Mesenchymal stem cell (in vitro differentiated cells and primary cell): ENCODE measurements around the gene TCP11L2.

ENCODE experiments used
- DNase-seq: peaks from one replicate; pipeline ENCODE4 v3.0.0-alpha.2; 2013
- H2AFZ ChIP-seq: one replicate; pipeline ENCODE4 v1.6.1; 2013; ENCODE audit warnings: low read depth, mild to moderate bottlenecking, control low read depth, inconsistent platforms, low read length, moderate library complexity
- H2AK5ac ChIP-seq: 2 replicates; pipeline ENCODE4 v1.6.1; 2013; ENCODE audit warnings: low read length, moderate library complexity, mild to moderate bottlenecking, inconsistent platforms; ENCODE audit not compliant: severe bottlenecking
- H2BK120ac ChIP-seq: one replicate; pipeline ENCODE4 v1.6.1; 2013; ENCODE audit warnings: low read depth, mild to moderate bottlenecking, inconsistent platforms, low read length, moderate library complexity
- H2BK12ac ChIP-seq, 2 experiments: one replicate each; pipeline ENCODE4 v1.6.1; 2013; ENCODE audit warnings: inconsistent platforms in 2 of 2, low read length in 2 of 2, mild to moderate bottlenecking in 2 of 2, moderate library complexity in 2 of 2, control low read depth in 1 of 2
- H2BK15ac ChIP-seq: one replicate; pipeline ENCODE4 v1.6.1; 2013; ENCODE audit warnings: mild to moderate bottlenecking, low read depth, inconsistent platforms; ENCODE audit not compliant: poor library complexity, severe bottlenecking
- H2BK5ac ChIP-seq: 2 replicates; pipeline ENCODE4 v1.6.1; 2013; ENCODE audit warnings: low read depth, mild to moderate bottlenecking, low read length, control low read depth, inconsistent platforms; ENCODE audit not compliant: poor library complexity, severe bottlenecking
- H3K14ac ChIP-seq, 2 experiments: one replicate each; pipeline ENCODE4 v1.6.1; 2013; ENCODE audit warnings: inconsistent platforms in 2 of 2, low read length in 2 of 2, control low read depth in 1 of 2, mild to moderate bottlenecking in 1 of 2, moderate library complexity in 1 of 2
- H3K18ac ChIP-seq, 2 experiments: one replicate each; pipeline ENCODE4 v1.6.1; 2013; ENCODE audit warnings: inconsistent platforms in 2 of 2, low read length in 2 of 2, control low read depth in 1 of 2, low read depth in 1 of 2, mild to moderate bottlenecking in 1 of 2
- H3K23ac ChIP-seq, 2 experiments: one replicate each; pipeline ENCODE4 v1.6.1; 2013; ENCODE audit warnings: inconsistent platforms in 2 of 2, low read length in 2 of 2, mild to moderate bottlenecking in 2 of 2, moderate library complexity in 2 of 2, control low read depth in 1 of 2
- H3K27ac ChIP-seq: 2 replicates; pipeline ENCODE4 v1.5.1; 2013; ENCODE audit warnings: mild to moderate bottlenecking, moderate library complexity, low read length, control low read depth, inconsistent platforms; ENCODE audit not compliant: poor library complexity, severe bottlenecking
- H3K27me3 ChIP-seq, 2 experiments: 2 replicates each; pipeline versions ENCODE4 v1.6.1 to v1.7.0; 2013; ENCODE audit warnings: low read length in 2 of 2, mild to moderate bottlenecking in 2 of 2, moderate library complexity in 2 of 2, control low read depth in 1 of 2, inconsistent platforms in 1 of 2; ENCODE audit not compliant: control insufficient read depth in 1 of 2, insufficient read depth in 1 of 2
- H3K36me3 ChIP-seq, 2 experiments: 2 replicates each; pipeline versions ENCODE4 v1.6.1 to v1.7.0; 2013; ENCODE audit warnings: low read length in 2 of 2, control low read depth in 1 of 2, inconsistent platforms in 1 of 2, low read depth in 1 of 2, mild to moderate bottlenecking in 1 of 2; ENCODE audit not compliant: insufficient read depth in 2 of 2, control insufficient read depth in 1 of 2
- H3K4ac ChIP-seq, 2 experiments: one replicate each; pipeline ENCODE4 v1.6.1; 2013; ENCODE audit warnings: inconsistent platforms in 2 of 2, low read length in 2 of 2, mild to moderate bottlenecking in 2 of 2, moderate library complexity in 2 of 2, control low read depth in 1 of 2, low read depth in 1 of 2
- H3K4me1 ChIP-seq: 2 replicates; pipeline ENCODE4 v1.6.1; 2013; ENCODE audit warnings: low read depth, low read length, control low read depth; ENCODE audit not compliant: control insufficient read depth, insufficient read depth
- H3K4me2 ChIP-seq: 2 replicates; pipeline ENCODE4 v1.6.1; 2013; ENCODE audit warnings: low read length, mild to moderate bottlenecking, inconsistent platforms; ENCODE audit not compliant: poor library complexity, severe bottlenecking
- H3K4me3 ChIP-seq, 2 experiments: 2 replicates each; pipeline versions ENCODE4 v1.5.1 to v1.7.0; 2013; ENCODE audit warnings: low read length in 2 of 2, mild to moderate bottlenecking in 2 of 2, control low read depth in 1 of 2, low read depth in 1 of 2; ENCODE audit not compliant: insufficient read depth in 1 of 2
- H3K79me1 ChIP-seq: replicated peaks from 2 replicates; pipeline ENCODE4 v1.6.1; 2013; ENCODE audit warnings: mild to moderate bottlenecking, control low read depth, low read length, inconsistent platforms; ENCODE audit not compliant: poor library complexity, severe bottlenecking
- H3K9ac ChIP-seq: 2 replicates; pipeline ENCODE4 v1.7.0; 2013; ENCODE audit warnings: mild to moderate bottlenecking, low read length, moderate library complexity
- H3K9me3 ChIP-seq: 2 replicates; pipeline ENCODE4 v1.7.0; 2013; ENCODE audit warnings: mild to moderate bottlenecking, low read length; ENCODE audit not compliant: control insufficient read depth
- H4K8ac ChIP-seq: one replicate; pipeline ENCODE4 v1.6.1; 2013; ENCODE audit warnings: inconsistent platforms, mild to moderate bottlenecking, low read length, moderate library complexity
- H4K91ac ChIP-seq: one replicate; pipeline ENCODE4 v1.6.1; 2013; ENCODE audit warnings: mild to moderate bottlenecking, low read length, inconsistent platforms
- WGBS: methylation state at CpG from one replicate; pipeline ENCODE4 v1.1.7; 2013; ENCODE audit warnings: mixed read lengths; 5-methylcytosine and 5-hydroxymethylcytosine counted together

The TCP11L2 gene

DNA sequence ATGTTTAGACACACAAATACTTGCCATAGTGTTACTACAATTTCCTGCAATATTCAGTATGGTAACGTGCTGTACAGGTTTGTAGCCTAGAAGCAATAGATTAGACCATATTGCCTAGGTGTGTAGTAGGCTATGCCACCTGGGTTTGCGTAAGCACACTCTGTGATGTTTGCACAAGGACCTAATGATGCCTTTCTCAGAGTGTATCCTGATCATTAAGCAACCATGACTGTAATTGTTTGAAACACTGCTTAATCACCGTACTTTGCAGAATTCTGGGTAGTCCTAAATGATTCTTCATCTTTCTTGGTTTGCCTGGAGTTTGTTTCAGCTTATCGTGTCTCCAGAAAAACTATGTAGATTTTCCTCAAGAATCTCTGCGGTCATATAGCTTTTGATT, 11.2 kb upstream of the TCP11L2 start:
- H3K4me3 ChIP-seq: no peak overlapping the region
- no peak overlapping the region for H3K23ac ChIP-seq
- no peak overlapping the region for H3K18ac ChIP-seq
- no peaks in the 10 kb centered on the region for H3K9me3 ChIP-seq
- no peaks in the 10 kb centered on the region for H3K36me3 ChIP-seq
- H2BK12ac ChIP-seq: no peak overlapping the region
- H2BK15ac ChIP-seq: no peak overlapping the region
- WGBS: 98% methylated on average over 4 of the region's 5 CpGs
- no peak overlapping the region for H4K91ac ChIP-seq
- no peak overlapping the region for H3K9ac ChIP-seq
- no peak overlapping the region for H2BK5ac ChIP-seq
- no peaks in the 10 kb centered on the region for H3K4me1 ChIP-seq
- no peak for DNase-seq
- no peak overlapping the region for H4K8ac ChIP-seq
- H3K14ac ChIP-seq: no peak overlapping the region
- no peak overlapping the region for H2BK120ac ChIP-seq
- no peak overlapping the region for H3K4ac ChIP-seq
- no peaks in the 10 kb centered on the region for H3K27me3 ChIP-seq
- H3K4me2 ChIP-seq: no peak overlapping the region
- no peaks in the 10 kb centered on the region for H3K79me1 ChIP-seq
- H2AFZ ChIP-seq: no peak overlapping the region
- H2AK5ac ChIP-seq: no peak overlapping the region
- no peak overlapping the region for H3K27ac ChIP-seq

DNA sequence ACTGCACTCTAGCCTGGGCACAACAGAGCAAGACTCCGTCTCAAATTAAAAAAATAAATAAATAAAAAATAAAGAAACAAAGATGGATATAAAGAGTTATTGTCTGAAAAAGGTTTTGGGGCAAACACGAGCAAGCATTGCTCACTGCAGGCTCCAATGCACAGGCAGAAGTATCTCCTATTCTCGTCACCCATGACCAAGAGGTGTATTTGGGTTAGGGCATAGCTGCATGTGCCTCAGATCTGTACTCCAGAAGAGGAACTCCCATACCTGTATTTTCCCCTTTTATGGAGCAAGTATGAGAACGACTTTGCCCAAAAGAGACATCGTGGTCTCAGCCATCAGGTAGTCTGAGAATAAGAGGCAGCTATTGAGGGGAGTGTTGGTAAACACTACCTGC, 10.2 kb upstream of the TCP11L2 start:
- H3K79me1 ChIP-seq: no peaks in the 10 kb centered on the region
- H3K23ac ChIP-seq: no peak overlapping the region
- H3K9me3 ChIP-seq: no peaks in the 10 kb centered on the region
- no peak overlapping the region for H3K9ac ChIP-seq
- no peak overlapping the region for H3K4me3 ChIP-seq
- H3K4me1 ChIP-seq: no peaks in the 10 kb centered on the region
- no peak overlapping the region for H2BK5ac ChIP-seq
- H4K91ac ChIP-seq: no peak overlapping the region
- no peak overlapping the region for H3K18ac ChIP-seq
- no peaks in the 10 kb centered on the region for H3K27me3 ChIP-seq
- no peak overlapping the region for H3K4me2 ChIP-seq
- H3K14ac ChIP-seq: no peak overlapping the region
- DNase-seq: no peak
- no peak overlapping the region for H3K4ac ChIP-seq
- no peak overlapping the region for H2BK12ac ChIP-seq
- no peak overlapping the region for H4K8ac ChIP-seq
- WGBS: 100% methylated on average over 4 of the region's 5 CpGs
- H2AFZ ChIP-seq: no peak overlapping the region
- H3K36me3 ChIP-seq: no peaks in the 10 kb centered on the region
- no peak overlapping the region for H2BK120ac ChIP-seq
- H2BK15ac ChIP-seq: no peak overlapping the region
- no peak overlapping the region for H2AK5ac ChIP-seq
- no peak overlapping the region for H3K27ac ChIP-seq

DNA sequence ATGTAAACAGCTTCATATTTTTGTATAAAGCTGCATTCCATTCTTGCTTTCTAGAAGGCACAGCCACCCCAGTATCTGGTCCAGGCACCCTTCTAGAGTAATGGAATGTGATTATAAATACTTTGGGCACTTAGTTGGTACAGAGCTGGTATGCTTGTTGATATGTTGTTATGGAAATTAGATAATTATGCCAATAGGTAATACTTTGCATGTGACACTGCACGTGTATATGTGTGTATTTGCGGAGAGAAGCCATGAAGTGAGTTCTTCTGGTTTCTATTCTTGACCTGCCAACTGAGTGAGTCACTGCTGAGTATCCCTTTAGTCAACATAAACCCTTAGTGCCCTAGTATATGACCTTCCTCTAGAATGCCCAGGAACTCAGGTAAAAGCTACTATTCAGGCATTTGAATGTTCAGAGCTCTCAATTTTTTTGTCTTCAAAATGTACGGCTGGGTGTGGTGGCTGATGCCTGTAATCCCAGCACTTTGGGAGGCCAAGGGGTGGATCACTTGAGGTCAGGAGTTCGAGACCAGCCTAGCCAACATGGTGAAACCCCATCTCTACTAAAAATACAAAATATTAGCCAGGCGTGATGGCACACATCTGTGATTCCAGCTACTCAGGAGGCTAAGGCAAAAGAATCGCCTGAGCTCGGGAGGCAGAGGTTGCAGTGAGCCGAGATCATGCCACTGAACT, 6.2 kb upstream of the TCP11L2 start:
- Histone ChIP-seq H3K14ac (no peak overlapping the region), H3K9ac (no peak overlapping the region), H3K18ac (no peak overlapping the region), H3K27ac (no peak overlapping the region), H2BK120ac (no peak overlapping the region), H3K79me1 (no peaks in the 10 kb centered on the region), H3K4ac (no peak overlapping the region), H3K9me3 (no peaks in the 10 kb centered on the region), H4K91ac (no peak overlapping the region), H3K4me1 (no peaks in the 10 kb centered on the region), H2AK5ac (no peak overlapping the region), H3K27me3 (no peaks in the 10 kb centered on the region), H4K8ac (no peak overlapping the region), H2AFZ (no peak overlapping the region), H3K4me3 (no peak overlapping the region), H2BK5ac (no peak overlapping the region), H3K36me3 (no peaks in the 10 kb centered on the region), H3K23ac (no peak overlapping the region), H3K4me2 (no peak overlapping the region), H2BK12ac (no peak overlapping the region), H2BK15ac (no peak overlapping the region)
- DNase-seq: peak; percentile 85
- WGBS: 66% methylated on average over 8 of the region's 8 CpGs

DNA sequence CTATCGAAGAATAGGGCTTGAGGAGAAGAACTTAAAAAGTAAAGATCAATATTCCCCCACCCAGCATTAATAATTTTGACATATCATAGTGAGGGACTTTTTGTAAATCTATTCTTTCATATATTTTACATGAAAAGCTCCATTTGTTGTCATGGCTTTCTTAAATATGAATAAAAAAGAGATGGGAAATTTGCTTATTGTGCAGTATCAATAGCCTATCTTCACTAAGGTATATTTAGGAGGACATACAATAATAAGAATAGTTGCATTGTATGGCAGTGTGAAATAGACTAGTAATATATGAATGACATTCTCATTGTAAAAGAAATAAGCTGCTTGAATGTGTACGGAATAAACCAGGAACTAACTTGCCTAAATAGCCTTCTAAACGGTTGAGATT, 5.5 kb upstream of the TCP11L2 start:
- peaks cover 5% of the 10 kb centered on the region for H3K4me1 ChIP-seq
- H2BK5ac ChIP-seq: no peak overlapping the region
- no peak overlapping the region for H3K14ac ChIP-seq
- no peak overlapping the region for H3K23ac ChIP-seq
- H2AFZ ChIP-seq: no peak overlapping the region
- H3K27ac ChIP-seq: no peak overlapping the region
- no peaks in the 10 kb centered on the region for H3K27me3 ChIP-seq
- no peak overlapping the region for H2BK120ac ChIP-seq
- H3K18ac ChIP-seq: no peak overlapping the region
- H3K36me3 ChIP-seq: no peaks in the 10 kb centered on the region
- H3K9me3 ChIP-seq: no peaks in the 10 kb centered on the region
- H2BK15ac ChIP-seq: no peak overlapping the region
- H3K4me2 ChIP-seq: no peak overlapping the region
- 92% methylated on average over 2 of the region's 3 CpGs for whole genome bisulfite sequencing
- H3K4me3 ChIP-seq: no peak overlapping the region
- H3K79me1 ChIP-seq: no peaks in the 10 kb centered on the region
- H4K8ac ChIP-seq: no peak overlapping the region
- no peak overlapping the region for H2AK5ac ChIP-seq
- no peak overlapping the region for H4K91ac ChIP-seq
- no peak overlapping the region for H3K4ac ChIP-seq
- no peak overlapping the region for H2BK12ac ChIP-seq
- H3K9ac ChIP-seq: no peak overlapping the region
- no peak for DNase-seq
